ENCODE measurements around the gene PEX5. TPM values are rescaled to one million over a fixed set of nuclear protein-coding genes. Genes with fewer than 3 reads are reported as not detected.

The PEX5 gene
- polyA plus RNA-seq, 1 donor (not counting 4 experiments of a cell fraction or from before 2014, with no cell fraction given), result 14.4 TPM

- dilution Hi-C loops (cut with MboI; ENCODE audit: extremely low pct_ligation_motif_present, low sequenced_read_pairs), result no loop called here
- Histone ChIP-seq H3K79me2 (ENCODE audit: control insufficient read depth, insufficient read depth, low read length) (no peaks in the 10 kb centered on the region), H3K4me1 (ENCODE audit: control insufficient read depth, extremely low read depth, insufficient read depth, low read length) (no peaks in the 10 kb centered on the region), H3K4me2 (ENCODE audit: control insufficient read depth, extremely low read depth, insufficient read depth, low read depth, low read length) (no peak overlapping the region), H3K27me3 (ENCODE audit: control insufficient read depth, extremely low read depth, insufficient read depth, low read length) (no peaks in the 10 kb centered on the region), H3K9me3 (ENCODE audit: control insufficient read depth, low read depth, low read length) (no peaks in the 10 kb centered on the region), H3K27ac (ENCODE audit: control insufficient read depth, insufficient read depth, low read length) (no peak overlapping the region), H2AFZ (ENCODE audit: control insufficient read depth, low read length) (no peak overlapping the region), H3K36me3 (ENCODE audit: control insufficient read depth in 2 of 2, extremely low read depth in 1 of 2, insufficient read depth in 2 of 2, low read length in 2 of 2) (peaks cover 23 to 26% of the 10 kb centered on the region in 2 experiments), H3K4me3 (ENCODE audit: control insufficient read depth in 2 of 3, extremely low read depth in 1 of 3, insufficient read depth in 2 of 3, low read depth in 1 of 3, low read length in 3 of 3) (no peak overlapping the region), H4K20me1 (ENCODE audit: control insufficient read depth, extremely low read depth, insufficient read depth, low read length) (no peaks in the 10 kb centered on the region), H3K9me1 (ENCODE audit: control insufficient read depth, extremely low read depth, insufficient read depth, low read length) (no peaks in the 10 kb centered on the region), H3K9ac (ENCODE audit: control insufficient read depth, extremely low read depth, insufficient read depth, low read length) (no peak overlapping the region)
- FAIRE-seq (no peak), DNase-seq (ENCODE audit: low read depth, low spot score) (no peak)
- TF ChIP-seq EZH2 (IDR thresholded peaks at IDR 0.05; ENCODE audit: low read length), result no peak
- no peak for TF ChIP-seq CTCF (optimal IDR thresholded peaks at IDR 0.05 in 1 of 3, IDR thresholded peaks at IDR 0.05 in 1 of 3, conservative IDR thresholded peaks at IDR 0.05 in 1 of 3; ENCODE audit: extremely low read depth in 1 of 3, insufficient read depth in 2 of 3, low read length in 3 of 3)
Measured at GRCh38 chr12:7203109-7203508, 13.6 kb downstream of the PEX5 start.

GRCh38 chr12:7205091-7205490 is 15.6 kb downstream of the PEX5 start:
- Histone ChIP-seq H3K4me1 (ENCODE audit: control insufficient read depth, extremely low read depth, insufficient read depth, low read length) (no peaks in the 10 kb centered on the region), H3K27ac (ENCODE audit: control insufficient read depth, insufficient read depth, low read length) (no peak overlapping the region), H4K20me1 (ENCODE audit: control insufficient read depth, extremely low read depth, insufficient read depth, low read length) (no peaks in the 10 kb centered on the region), H3K9ac (ENCODE audit: control insufficient read depth, extremely low read depth, insufficient read depth, low read length) (no peak overlapping the region), H3K9me1 (ENCODE audit: control insufficient read depth, extremely low read depth, insufficient read depth, low read length) (no peaks in the 10 kb centered on the region), H3K27me3 (ENCODE audit: control insufficient read depth, extremely low read depth, insufficient read depth, low read length) (no peaks in the 10 kb centered on the region), H3K9me3 (ENCODE audit: control insufficient read depth, low read depth, low read length) (no peaks in the 10 kb centered on the region), H3K79me2 (ENCODE audit: control insufficient read depth, insufficient read depth, low read length) (no peaks in the 10 kb centered on the region), H2AFZ (ENCODE audit: control insufficient read depth, low read length) (no peak overlapping the region), H3K4me3 (ENCODE audit: control insufficient read depth in 2 of 3, extremely low read depth in 1 of 3, insufficient read depth in 2 of 3, low read depth in 1 of 3, low read length in 3 of 3) (no peak overlapping the region), H3K4me2 (ENCODE audit: control insufficient read depth, extremely low read depth, insufficient read depth, low read depth, low read length) (no peak overlapping the region), H3K36me3 (ENCODE audit: control insufficient read depth in 2 of 2, extremely low read depth in 1 of 2, insufficient read depth in 2 of 2, low read length in 2 of 2) (peaks cover 33 to 39% of the 10 kb centered on the region in 2 experiments)
- dilution Hi-C loops (cut with MboI; ENCODE audit: extremely low pct_ligation_motif_present, low sequenced_read_pairs), result no loop called here
- no peak for FAIRE-seq
- DNase-seq (ENCODE audit: low read depth, low spot score), result no peak
- TF ChIP-seq EZH2 (IDR thresholded peaks at IDR 0.05; ENCODE audit: low read length), result no peak
- TF ChIP-seq CTCF (optimal IDR thresholded peaks at IDR 0.05 in 1 of 3, IDR thresholded peaks at IDR 0.05 in 1 of 3, conservative IDR thresholded peaks at IDR 0.05 in 1 of 3; ENCODE audit: extremely low read depth in 1 of 3, insufficient read depth in 2 of 3, low read length in 3 of 3), result no peak

Data from keratinocyte (primary cell).